HG02852 (cell line): Measurements from ENCODE around the gene ANKRD13B.
"Not testable (repeated sequence)": the region's sequence is repeated elsewhere in the genome, so short reads cannot be mapped to it uniquely, and the experiment has no call there.

Experiments
- ATAC-seq: cut with Tn5 transposase; IDR thresholded peaks from one replicate; pipeline ENCODE4 v1.9.1; 2021; ENCODE audit warnings: mild to moderate bottlenecking, moderate library complexity; ENCODE audit not compliant: unreplicated experiment

ANKRD13B gene

GRCh38 chr17:29640981-29641642 is 48.2 kb downstream of the ANKRD13B start:
- no peak for ATAC-seq

- no peak for ATAC-seq
Measured at GRCh38 chr17:29642171-29642611, 49.3 kb downstream of the ANKRD13B start.

DNA sequence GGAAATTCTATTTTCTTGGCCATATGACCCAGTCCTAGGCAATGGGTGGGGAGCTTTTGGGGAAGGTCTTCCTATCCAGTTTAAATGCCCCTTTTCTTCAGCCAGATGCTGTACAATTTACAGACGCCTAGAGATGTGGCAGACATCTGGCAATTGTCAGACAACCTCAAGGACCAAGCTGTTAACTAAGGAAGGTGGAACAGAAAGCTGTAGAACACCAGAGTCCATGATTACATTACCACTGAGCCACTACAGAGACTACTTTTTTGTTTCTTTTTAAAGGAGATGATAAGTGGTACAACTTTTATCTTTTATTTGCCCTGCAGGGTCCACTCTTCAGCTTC is 50.9 kb downstream of the ANKRD13B start:
- ATAC-seq = no peak

DNA sequence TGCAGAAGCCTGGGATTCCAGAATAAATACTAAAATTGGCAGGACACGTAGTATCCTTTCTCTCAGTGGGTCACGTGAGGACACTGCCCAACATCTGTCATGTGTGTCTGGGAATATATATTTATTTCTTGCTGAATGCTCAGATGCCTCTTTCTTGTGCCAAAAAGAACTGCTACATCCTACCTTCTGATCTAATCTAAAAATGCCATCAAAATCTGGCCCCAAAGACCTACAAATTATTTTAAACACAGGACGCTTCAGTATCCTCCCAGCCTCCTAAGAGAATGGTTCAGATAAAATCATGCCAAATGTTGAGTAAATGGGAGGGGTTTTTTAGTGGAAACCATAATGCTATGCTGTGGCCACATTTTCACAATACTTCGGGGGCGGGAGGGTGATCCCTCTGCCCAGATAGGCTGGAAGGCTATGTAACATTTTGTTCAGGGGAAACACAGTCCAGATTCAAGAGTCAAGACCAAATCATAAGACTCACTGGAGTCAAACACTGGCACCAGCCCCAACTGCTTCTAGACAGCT is 52.7 kb downstream of the ANKRD13B start:
- ATAC-seq = no peak

- no peak for ATAC-seq
Measured at GRCh38 chr17:29648005-29648404, 55.1 kb downstream of the ANKRD13B start.

DNA sequence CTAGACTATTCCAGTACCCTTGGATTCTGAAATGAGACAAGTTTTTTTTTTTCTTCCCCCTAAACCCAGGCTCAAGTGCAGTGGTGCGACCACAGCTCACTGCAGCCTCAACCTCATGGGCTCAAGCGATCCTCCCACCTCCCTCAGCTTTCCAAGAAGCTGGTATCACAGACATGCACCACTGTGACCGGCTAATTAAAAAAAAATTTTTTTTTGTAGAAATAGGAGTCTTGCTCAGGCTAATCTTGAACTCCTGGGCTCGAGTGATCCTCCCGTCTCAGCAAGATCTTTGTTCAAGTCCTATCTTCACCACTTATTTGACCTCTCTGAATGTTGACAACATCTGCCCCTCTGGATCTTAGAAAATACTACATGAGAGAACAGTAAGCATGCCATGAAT is 56.4 kb downstream of the ANKRD13B start:
- ATAC-seq = no peak

DNA sequence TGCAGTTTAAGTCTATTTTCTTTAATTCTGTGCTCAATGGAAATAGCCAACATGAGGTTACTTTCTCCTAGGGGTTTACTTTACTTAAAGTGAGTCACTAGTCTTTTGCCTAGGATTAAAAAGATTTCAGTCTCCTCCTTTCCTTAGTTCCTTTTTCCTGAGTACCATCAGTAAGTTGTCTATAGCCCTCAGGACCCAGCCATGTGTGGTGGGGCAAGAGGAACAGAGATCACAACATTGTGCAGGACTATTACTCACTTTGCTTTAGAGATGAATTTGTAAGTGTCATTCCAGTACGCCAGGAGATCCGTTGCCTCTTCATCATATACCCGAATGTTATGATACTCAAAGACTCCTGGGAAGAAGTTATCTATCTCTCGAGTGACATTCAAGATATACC is 57.5 kb downstream of the ANKRD13B start:
- ATAC-seq = no peak

DNA sequence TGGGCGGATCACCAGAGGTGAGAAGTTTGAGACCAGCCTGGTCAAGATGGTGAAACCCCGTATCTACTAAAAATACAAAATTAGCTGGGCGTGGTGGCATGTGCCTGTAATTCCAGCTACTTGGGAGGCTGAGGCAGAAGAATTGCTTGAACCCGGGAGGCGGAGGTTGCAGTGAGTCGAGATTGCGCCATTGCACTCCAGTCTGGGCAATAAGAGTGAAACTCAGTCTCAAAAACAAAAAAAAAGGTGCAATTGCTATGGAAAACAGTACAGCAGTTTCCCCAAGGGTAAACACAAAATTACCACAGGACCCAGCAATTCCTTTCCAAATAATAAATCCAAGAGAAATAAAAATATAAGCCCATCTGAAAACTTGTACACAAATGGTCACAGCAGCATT is 59.0 kb downstream of the ANKRD13B start:
- not testable (repeated sequence) for ATAC-seq

- no peak for ATAC-seq
Measured at GRCh38 chr17:29652976-29653375, 60.0 kb downstream of the ANKRD13B start.

DNA sequence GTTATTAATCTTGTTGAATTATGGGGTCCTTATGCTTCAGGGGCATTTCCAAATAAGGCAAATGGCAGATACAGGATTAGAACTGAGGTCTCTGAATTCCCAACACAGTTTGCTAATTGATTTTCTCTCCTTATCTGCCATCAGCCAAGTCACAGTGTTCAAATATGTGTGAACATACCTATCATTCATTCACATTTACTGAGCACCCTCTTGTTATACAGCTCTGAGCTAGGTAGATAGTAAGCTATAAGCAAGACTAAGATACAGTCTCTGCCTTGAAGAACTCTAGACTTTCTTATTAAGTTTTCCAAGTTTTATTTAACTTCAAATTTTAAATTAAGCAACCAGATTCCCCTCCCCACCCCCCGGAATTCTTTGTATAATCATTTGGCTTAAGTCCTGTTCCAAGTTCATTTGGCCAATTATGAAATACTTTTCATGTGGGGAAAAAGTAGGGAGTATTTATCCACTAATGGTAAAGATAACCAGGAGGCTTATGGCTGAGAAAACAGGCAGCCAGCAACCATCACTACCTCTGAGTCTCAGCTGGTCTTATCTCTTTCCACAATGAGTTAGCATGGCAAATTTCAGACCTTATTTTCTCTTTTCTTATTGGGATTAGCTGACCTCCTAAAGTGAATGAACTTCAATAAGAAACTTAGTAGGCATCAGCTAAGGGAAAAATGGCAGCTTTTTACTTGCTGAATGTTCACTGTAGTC is 61.2 kb downstream of the ANKRD13B start:
- no peak for ATAC-seq

DNA sequence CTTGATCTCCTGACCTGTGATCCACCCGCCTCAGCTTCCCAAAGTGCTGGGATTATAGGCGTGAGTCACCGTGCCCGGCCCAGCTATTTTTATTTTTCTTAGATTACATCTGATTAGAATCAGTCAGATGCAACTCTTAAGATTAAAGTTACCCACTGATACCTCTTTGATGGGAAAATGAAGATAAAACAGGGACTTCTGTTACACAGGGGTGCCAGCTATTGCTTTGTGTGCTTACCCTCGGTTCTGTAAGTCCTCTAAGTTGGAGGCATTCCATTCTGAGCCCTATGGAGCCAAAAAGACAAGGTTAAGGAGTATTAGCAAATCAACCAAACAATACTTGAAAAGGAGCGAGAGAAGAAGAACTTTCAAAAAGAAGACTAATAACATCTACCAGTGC is 62.4 kb downstream of the ANKRD13B start:
- no peak for ATAC-seq

- no peak for ATAC-seq
Measured at GRCh38 chr17:29659155-29659554, 66.2 kb downstream of the ANKRD13B start.

- ATAC-seq = no peak
Measured at GRCh38 chr17:29661213-29661612, 68.3 kb downstream of the ANKRD13B start.

DNA sequence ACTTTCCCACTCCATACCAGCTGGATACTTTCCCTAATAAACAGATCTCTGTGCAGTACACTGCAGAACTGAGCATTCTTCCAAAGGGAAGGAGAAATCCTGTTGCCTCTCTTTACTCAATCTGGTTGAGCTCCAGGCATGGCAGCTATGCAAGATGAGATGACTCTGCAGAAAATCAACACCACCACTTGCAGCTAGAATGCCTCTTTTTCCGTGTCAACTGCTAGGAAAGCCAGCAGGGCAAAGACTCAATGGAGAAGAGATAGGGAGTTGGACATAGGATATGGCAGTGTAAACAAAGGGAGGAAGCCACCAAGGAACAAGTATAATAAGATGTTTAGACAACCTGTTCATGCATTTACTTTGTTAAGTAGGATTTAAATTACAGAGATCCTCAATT is 70.2 kb downstream of the ANKRD13B start:
- ATAC-seq = no peak
